Activated naive CD8-positive, alpha-beta T cell (primary cell): ENCODE measurements around the gene LIFR.

Experiments used
- H3K27ac Mint-ChIP-seq: one replicate; pipeline ENCODE4 v1.8.0; 2021; ENCODE audit warnings: mixed read lengths
- H3K27me3 Mint-ChIP-seq: one replicate; pipeline ENCODE4 v1.8.0; 2021; ENCODE audit warnings: mixed read lengths
- H3K36me3 Mint-ChIP-seq: one replicate; pipeline ENCODE4 v1.8.0; 2021; ENCODE audit warnings: mixed read lengths
- H3K4me1 Mint-ChIP-seq: one replicate; pipeline ENCODE4 v1.8.0; 2021; ENCODE audit warnings: low read depth, mixed read lengths
- H3K4me3 Mint-ChIP-seq: one replicate; pipeline ENCODE4 v1.8.0; 2021; ENCODE audit warnings: mild to moderate bottlenecking, mixed read lengths
- H3K9me3 Mint-ChIP-seq: one replicate; pipeline ENCODE4 v1.8.0; 2021; ENCODE audit warnings: low read depth, mixed read lengths

Gene LIFR

DNA sequence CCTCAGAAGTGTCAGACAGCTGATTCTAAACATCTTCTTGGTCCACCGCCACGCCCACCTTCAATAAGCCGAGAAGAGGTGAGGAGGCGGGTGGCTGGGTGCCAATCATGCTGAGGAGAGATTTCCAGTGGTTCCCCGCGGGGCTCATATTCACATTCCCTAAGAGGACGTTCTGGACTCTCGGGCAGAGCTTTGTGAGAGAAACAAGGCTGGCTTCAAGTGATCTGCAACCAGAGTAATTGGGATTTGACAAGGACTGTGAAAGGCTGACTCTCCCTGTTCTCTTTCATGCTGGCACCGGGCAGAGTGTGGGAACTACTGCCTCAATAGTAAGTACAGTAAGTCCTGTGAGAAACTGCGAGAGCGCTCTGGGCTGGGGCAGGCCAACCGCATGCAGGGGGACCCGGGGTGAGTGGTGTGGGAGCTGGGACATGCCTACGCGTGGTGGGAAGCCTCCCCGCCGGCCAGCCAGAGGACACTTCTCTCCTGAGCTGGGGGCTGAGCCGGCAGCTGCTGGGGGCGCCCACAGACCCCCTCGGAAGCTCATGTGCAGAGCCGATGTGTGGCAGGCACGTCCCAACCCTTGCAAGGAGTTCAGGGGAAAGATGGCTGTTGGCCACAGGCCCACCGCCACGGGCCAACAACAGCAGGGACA lies 110.9 kb downstream of the LIFR start:
- peaks cover under 1% of the 10 kb centered on the region for H3K36me3 Mint-ChIP-seq
- H3K4me3 Mint-ChIP-seq = no peak overlapping the region
- peaks cover 2% of the 10 kb centered on the region for H3K4me1 Mint-ChIP-seq
- no peaks in the 10 kb centered on the region for H3K9me3 Mint-ChIP-seq
- no peak overlapping the region for H3K27ac Mint-ChIP-seq
- peaks cover 51% of the 10 kb centered on the region for H3K27me3 Mint-ChIP-seq

DNA sequence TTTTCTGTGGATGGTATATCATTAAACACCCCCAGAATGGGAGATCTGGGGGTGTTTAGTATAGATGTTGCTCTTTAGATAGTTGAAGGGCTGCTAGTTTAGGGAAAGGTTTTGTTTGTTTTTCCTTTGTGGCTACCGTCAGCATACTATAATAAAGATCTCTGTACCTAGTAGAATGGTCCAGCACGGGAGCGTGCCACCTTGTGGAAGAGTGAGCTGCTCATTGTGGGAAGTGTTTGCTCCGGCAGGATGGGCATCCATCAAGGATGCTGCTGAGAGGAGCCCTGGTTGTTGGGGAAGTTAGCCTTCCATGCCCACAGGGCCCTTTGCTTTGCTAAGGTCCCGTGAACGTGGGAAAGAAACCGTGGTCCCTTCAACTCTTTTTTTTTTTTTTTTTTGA lies 113.1 kb downstream of the LIFR start:
- Mint-ChIP-seq H3K4me1 (no peaks in the 10 kb centered on the region), H3K27me3 (peaks cover 39% of the 10 kb centered on the region), H3K4me3 (no peak overlapping the region), H3K27ac (no peak overlapping the region), H3K36me3 (no peaks in the 10 kb centered on the region), H3K9me3 (no peaks in the 10 kb centered on the region)

DNA sequence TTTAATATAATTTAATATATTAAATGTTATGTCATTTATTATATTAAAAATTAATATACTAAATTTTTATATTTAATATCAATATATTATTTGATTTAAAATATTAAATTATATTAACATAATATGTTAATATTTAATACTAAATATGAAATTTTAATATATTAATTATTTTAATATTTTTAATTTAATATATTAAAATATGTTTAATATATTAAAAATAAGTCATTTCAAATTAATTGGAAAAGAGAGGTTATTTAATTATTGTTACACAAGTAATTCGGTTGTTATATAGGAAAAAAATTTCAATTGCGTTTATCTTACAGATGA lies 114.2 kb downstream of the LIFR start:
- Mint-ChIP-seq H3K9me3 (no peaks in the 10 kb centered on the region), H3K27ac (no peak overlapping the region), H3K4me1 (no peaks in the 10 kb centered on the region), H3K27me3 (peaks cover 36% of the 10 kb centered on the region), H3K4me3 (no peak overlapping the region), H3K36me3 (no peaks in the 10 kb centered on the region)

DNA sequence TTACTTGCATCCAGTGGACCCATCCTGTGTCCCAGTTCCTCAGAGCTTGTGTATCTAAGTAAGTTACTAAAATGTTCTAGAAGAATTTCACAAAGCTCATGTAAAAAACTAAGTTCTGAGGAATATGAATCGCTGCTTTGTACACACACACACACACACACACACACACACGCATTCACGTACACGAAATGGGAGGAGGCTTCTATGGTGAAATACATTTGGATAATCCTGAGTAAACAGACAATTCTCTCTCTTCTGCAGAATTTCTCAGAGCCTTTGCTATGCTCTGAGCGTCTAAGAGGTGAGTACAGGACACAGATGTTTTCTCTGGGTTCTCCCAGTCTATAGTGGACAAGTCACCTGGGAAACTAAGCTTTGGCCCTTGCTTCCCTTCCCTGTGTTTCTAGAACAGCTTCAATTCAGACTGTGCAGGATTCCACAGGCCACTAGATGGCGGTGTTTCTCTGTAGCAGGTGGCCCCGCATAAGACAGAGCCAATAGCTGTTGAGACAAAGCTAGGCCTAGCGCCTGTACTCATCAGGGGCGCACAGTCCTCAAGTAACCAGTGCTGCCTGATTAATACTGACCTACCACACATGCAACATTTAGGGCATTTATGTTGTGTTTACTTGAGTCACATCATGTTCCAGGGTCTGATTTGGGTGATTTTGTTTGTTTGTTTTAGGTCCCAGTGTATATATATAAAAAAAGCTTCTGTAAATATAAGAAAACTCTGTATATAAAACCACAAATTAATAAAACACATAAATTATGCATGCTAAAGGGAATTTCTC lies 114.8 kb downstream of the LIFR start:
- no peaks in the 10 kb centered on the region for H3K4me1 Mint-ChIP-seq
- no peak overlapping the region for H3K27ac Mint-ChIP-seq
- H3K4me3 Mint-ChIP-seq = no peak overlapping the region
- H3K36me3 Mint-ChIP-seq = no peaks in the 10 kb centered on the region
- H3K27me3 Mint-ChIP-seq = peaks cover 32% of the 10 kb centered on the region
- no peaks in the 10 kb centered on the region for H3K9me3 Mint-ChIP-seq

DNA sequence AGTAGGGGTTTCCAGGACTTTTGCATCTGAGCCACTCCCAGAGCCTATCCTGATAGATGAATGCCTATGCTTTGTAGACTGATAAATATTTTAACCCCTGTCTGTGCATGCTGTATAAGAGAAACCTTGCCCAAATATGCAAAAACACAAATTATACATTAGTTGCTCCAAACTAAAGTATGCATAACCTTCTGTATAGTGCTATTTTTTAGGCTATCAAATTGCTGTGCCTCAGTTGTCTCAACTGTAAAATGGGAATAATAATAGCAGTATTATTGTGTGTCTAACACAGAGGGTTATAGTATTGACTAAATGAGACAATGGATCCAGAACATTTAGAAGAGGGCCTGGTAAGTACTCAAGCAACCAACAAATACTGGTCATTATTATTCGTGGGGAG lies 117.7 kb downstream of the LIFR start:
- H3K36me3 Mint-ChIP-seq = no peaks in the 10 kb centered on the region
- H3K9me3 Mint-ChIP-seq = no peaks in the 10 kb centered on the region
- H3K4me1 Mint-ChIP-seq = no peaks in the 10 kb centered on the region
- peaks cover 34% of the 10 kb centered on the region for H3K27me3 Mint-ChIP-seq
- H3K4me3 Mint-ChIP-seq = no peak overlapping the region
- no peak overlapping the region for H3K27ac Mint-ChIP-seq

DNA sequence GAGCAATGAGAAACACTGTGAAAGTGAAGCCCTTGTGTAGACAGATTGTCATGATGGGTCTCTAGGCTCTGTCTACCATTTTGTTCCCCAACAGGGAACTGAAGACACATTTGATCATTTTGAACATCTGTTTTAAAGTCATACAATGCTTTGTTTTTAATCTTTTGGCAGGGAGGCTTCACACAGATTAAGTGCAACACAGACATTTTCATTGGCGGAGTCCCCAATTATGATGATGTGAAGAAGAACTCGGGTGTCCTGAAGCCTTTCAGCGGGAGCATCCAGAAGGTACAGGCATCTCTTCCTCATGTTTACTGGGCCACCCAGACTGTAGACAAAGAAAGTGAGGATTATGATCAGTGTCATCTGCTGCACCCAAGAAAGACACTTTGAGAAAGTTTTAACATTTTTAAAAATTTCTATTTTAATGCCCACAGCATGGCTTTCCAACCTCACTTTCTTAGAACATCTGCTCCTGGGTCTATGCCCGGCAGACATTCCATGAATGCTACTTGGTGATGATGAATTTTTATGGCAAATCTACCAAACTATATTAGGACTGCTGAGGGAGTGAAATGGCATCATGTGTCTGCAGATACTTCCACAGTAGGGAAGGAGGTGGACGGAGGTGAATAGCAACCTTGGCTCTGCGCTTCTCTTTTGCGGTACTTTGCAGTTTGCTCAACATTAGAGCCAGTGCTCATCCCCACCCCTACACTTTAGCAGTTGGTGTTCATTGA lies 121.3 kb downstream of the LIFR start:
- Mint-ChIP-seq H3K36me3 (no peaks in the 10 kb centered on the region), H3K27me3 (peaks cover 27% of the 10 kb centered on the region), H3K4me3 (no peak overlapping the region), H3K4me1 (no peaks in the 10 kb centered on the region), H3K9me3 (no peaks in the 10 kb centered on the region), H3K27ac (no peak overlapping the region)

DNA sequence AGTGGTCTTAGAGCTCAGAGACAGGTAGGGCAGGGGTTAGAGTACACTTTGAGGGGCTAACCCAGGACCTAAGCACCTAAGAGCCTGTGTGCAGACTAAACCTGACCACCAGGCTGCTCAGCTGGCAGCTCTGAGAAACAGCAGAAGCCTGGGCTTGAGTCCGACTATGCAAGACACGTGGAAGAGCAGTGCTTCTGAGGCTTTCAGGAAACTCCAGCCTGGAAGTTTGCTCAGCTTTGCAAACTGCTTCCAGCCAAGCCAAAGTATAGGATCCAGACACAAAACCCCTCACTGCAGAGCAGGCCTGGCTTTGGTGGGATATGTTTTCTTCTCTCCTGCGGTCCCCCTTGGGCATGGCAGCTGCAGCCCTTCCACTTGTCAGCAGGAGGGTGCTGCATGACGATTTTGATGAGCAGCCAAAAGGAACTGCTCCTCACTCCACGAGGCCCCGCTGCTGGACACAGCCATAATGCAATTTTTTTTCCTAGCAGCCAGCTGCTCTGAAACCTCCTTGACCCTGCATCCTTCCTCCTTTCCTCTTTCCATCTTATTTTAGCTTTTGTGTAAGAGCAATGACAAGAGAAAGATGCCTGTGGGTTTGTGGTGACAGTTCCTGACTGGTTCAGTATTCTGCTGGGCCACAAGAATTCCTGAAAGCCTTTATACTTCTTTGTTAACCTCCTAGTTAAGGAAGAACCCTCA lies 123.1 kb downstream of the LIFR start:
- Mint-ChIP-seq H3K4me3 (no peak overlapping the region), H3K27me3 (peaks cover 25% of the 10 kb centered on the region), H3K36me3 (no peaks in the 10 kb centered on the region), H3K9me3 (no peaks in the 10 kb centered on the region), H3K27ac (no peak overlapping the region), H3K4me1 (no peaks in the 10 kb centered on the region)

DNA sequence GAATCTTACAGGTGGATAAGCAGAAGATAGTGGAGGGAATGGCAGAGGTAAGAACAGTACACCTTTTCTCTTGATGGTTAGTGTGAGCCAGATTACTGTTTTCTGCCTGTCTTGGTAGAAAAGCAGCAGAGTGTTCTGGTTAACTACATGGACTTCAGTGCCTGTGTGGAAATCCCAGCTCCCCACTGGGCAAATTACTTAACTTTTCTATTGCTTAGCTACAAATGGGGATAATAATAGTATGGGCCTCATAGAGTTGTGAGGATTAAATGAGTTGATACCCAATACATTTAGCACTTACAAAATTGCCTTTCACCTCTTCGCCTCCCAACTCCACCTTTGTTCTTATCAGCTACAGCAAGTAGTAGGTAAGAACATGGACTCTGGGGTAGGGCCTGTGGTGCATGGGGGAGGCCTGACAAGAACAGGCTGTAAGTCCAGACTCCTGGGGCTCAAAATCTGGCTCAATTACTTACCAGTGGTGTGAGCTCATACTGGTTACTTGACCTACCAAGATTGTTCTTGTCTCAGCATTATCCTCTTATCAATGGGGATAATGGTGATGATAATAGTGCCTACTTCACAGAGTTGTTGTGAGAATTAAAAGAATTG lies 125.1 kb downstream of the LIFR start:
- no peaks in the 10 kb centered on the region for H3K9me3 Mint-ChIP-seq
- H3K27me3 Mint-ChIP-seq = peaks cover 33% of the 10 kb centered on the region
- H3K4me3 Mint-ChIP-seq = no peak overlapping the region
- H3K4me1 Mint-ChIP-seq = no peaks in the 10 kb centered on the region
- H3K36me3 Mint-ChIP-seq = no peaks in the 10 kb centered on the region
- no peak overlapping the region for H3K27ac Mint-ChIP-seq

DNA sequence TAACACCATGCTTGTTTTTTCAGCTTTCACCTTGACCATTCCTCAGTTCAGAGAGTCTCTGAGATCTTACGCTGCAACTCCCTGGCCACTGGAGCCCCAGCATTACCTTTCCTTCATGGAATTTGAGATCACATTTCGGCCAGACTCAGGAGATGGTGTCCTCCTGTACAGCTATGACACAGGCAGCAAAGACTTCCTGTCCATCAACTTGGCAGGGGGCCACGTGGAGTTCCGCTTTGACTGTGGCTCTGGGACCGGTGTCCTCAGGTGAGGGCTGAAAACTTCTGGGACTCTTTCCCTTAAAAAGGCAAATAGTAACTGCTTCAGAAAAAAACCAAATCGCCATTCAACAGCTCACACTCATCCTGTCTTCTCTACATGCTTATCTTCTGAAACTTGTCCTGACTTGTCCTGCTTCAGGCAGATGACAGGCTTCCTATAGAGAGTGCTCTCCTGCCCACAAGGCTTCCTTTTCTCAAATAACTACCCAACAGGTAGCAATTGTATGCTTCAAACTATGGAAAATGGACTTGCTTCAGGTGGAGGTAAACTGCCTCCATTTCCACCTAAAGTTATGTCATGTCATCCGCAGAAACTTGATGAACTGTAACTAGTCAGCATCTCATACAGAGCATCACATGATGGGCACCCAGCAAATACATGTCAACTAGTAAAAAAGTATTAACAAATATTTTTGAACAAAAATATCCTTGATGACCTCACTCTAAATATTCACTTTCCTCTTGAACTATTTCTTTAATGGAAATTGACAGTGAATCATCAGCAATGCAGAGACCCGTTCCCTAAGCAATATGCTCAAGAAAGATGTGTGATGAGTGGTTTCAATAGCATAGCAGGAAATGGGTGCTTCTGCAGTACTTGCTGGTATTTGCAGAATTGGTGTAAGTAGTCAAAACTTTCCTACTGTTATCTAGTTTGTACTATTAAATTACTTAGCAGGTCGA lies 129.2 kb downstream of the LIFR start:
- H3K36me3 Mint-ChIP-seq = no peaks in the 10 kb centered on the region
- H3K27ac Mint-ChIP-seq = no peak overlapping the region
- peaks cover 23% of the 10 kb centered on the region for H3K27me3 Mint-ChIP-seq
- H3K4me1 Mint-ChIP-seq = no peaks in the 10 kb centered on the region
- H3K9me3 Mint-ChIP-seq = no peaks in the 10 kb centered on the region
- H3K4me3 Mint-ChIP-seq = no peak overlapping the region

DNA sequence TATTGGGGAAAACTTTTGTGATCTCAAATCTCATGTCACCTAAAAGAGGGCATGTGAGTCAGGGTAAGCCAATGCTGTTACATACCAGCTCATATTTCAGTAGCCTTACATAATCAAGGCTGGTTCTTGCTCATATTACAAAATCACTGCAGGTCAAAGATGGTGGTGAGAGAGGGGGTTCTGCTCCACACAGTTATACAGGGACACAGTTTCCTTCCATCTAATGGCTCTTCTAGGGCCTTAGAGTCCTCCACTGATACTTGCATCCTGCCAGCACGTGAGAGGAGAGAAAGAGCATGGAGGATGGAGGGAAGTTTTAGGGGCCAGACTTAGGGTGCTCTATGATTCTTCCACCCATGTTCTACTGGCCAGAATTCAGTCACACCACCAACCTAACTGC lies 130.0 kb downstream of the LIFR start:
- Mint-ChIP-seq H3K4me3 (no peak overlapping the region), H3K27ac (no peak overlapping the region), H3K9me3 (no peaks in the 10 kb centered on the region), H3K27me3 (peaks cover 22% of the 10 kb centered on the region), H3K4me1 (no peaks in the 10 kb centered on the region), H3K36me3 (no peaks in the 10 kb centered on the region)
